ENCODE data around the gene ZNF334.

ZNF334 gene

DNA sequence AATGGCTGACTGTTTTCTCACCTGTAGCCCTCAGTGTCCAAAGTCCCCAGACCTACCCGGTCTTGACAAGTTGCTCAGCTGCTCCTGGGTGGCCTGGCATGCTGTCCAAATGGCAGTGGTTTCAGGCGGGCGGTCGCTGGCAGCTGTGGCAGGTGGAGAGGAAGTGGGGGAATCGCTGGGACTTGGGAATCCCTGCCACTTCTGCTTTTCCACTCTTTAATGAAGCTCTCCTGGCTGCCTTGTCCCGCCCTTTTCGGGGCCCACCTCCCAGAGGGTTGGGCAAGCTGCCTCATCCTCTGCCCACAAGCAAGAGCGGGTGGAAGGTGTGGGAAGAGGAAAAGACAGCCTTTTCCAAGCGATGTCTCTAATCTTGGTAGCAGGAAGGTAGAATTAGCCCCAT lies 37.1 kb upstream of the ZNF334 start, which contains the start of gene OCSTAMP:
Gene OCSTAMP (minus strand): TSS at position 194 of the 400 bp plus-strand sequence. CDS start 94 bp downstream, at position 100.
- H3K4me3 ChIP-seq (ENCODE audit: low read depth, low read length) = no peak within 1 kb of the TSS
- TF ChIP-seq, protein P1, sequence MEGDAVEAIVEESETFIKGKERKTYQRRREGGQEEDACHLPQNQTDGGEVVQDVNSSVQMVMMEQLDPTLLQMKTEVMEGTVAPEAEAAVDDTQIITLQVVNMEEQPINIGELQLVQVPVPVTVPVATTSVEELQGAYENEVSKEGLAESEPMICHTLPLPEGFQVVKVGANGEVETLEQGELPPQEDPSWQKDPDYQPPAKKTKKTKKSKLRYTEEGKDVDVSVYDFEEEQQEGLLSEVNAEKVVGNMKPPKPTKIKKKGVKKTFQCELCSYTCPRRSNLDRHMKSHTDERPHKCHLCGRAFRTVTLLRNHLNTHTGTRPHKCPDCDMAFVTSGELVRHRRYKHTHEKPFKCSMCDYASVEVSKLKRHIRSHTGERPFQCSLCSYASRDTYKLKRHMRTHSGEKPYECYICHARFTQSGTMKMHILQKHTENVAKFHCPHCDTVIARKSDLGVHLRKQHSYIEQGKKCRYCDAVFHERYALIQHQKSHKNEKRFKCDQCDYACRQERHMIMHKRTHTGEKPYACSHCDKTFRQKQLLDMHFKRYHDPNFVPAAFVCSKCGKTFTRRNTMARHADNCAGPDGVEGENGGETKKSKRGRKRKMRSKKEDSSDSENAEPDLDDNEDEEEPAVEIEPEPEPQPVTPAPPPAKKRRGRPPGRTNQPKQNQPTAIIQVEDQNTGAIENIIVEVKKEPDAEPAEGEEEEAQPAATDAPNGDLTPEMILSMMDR (IDR thresholded peaks at IDR 0.05; ENCODE audit: control insufficient read depth, extremely low read depth, insufficient read depth) = no peak
- no peak for DNase-seq (ENCODE audit: low read depth)

DNA sequence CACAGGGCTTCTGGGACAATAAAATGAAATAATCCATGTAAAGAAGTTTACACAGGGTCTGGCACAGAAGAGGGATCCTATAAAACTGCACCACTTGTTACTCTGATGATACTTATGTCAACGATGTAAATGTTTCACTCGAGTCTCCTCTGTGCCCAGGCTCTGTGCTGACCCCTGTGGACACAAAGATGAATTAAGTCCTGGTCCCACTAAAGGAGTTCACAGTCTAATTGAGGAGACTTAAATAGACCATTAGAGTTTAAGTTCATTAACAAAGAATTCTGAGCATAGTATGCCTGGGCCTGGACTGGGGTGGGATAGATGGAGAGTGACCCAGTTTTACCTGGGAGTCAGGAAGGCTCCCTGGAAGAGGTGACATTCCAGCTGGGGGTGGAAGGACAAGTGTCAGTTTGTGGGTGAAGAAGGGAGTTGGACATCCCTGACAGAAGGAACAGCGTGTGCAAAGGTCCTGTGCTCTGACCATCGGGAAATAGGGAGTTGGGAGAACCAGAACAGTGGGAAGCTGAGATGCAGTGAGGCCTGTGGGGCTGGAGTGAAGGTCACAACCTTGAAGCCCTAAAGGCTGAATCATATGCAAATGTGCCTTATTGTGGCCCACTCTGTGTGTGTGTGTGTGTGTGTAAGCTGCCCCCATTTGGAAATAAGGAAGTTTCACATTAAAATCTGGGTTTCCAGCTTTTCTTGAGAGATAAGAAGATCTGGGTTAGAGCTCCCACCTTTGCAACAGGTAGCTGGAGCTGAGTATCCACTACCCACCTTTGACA lies 36.0 kb upstream of the ZNF334 start:
- no peak for DNase-seq (ENCODE audit: low read depth)
- TF ChIP-seq, protein P1 (IDR thresholded peaks at IDR 0.05; ENCODE audit: control insufficient read depth, extremely low read depth, insufficient read depth) = peak; percentile 21; the same call in 1 of the 2 replicates
- H3K4me3 ChIP-seq (ENCODE audit: low read depth, low read length) = no peak overlapping the region

GRCh38 chr20:46548688-46549087 lies 35.3 kb upstream of the ZNF334 start:
- DNase-seq (ENCODE audit: low read depth) = no peak
- TF ChIP-seq, protein P1 (IDR thresholded peaks at IDR 0.05; ENCODE audit: control insufficient read depth, extremely low read depth, insufficient read depth) = no peak

GRCh38 chr20:46547995-46548394 lies 34.6 kb upstream of the ZNF334 start:
- TF ChIP-seq, protein P1 (IDR thresholded peaks at IDR 0.05; ENCODE audit: control insufficient read depth, extremely low read depth, insufficient read depth) = no peak
- H3K4me3 ChIP-seq (ENCODE audit: low read depth, low read length) = no peak overlapping the region
- DNase-seq (ENCODE audit: low read depth) = no peak

More at GRCh38 chr20:46548688-46549087, 35.3 kb upstream of the ZNF334 start:
- no peak overlapping the region for H3K4me3 ChIP-seq (ENCODE audit: low read depth, low read length)

DNA sequence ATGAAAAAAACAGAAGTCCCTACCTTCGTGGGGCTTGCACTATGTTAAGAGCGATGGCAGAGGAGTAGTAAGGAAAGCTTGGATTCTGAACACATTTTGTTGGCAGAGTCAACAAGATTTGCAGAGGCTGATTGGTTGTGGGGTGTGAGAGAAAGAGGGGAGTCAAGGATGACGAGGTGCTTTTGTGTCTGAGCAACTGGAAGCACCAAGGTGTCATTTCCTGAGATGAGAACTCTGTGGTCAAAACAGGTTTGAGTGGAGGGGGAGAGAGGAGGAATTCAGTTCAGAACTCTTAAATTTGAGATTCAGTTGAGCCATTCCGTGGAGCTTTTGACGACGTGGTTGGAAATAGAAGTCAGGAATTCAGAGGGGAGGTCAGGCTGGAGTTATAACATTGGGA lies 33.6 kb upstream of the ZNF334 start:
- TF ChIP-seq, protein P1 (IDR thresholded peaks at IDR 0.05; ENCODE audit: control insufficient read depth, extremely low read depth, insufficient read depth) = no peak
- no peak for DNase-seq (ENCODE audit: low read depth)
- H3K4me3 ChIP-seq (ENCODE audit: low read depth, low read length) = no peak overlapping the region

GRCh38 chr20:46546298-46546697 lies 32.9 kb upstream of the ZNF334 start:
- H3K4me3 ChIP-seq (ENCODE audit: low read depth, low read length) = no peak overlapping the region
- TF ChIP-seq, protein P1 (IDR thresholded peaks at IDR 0.05; ENCODE audit: control insufficient read depth, extremely low read depth, insufficient read depth) = no peak
- DNase-seq (ENCODE audit: low read depth) = no peak

- no peak overlapping the region for H3K4me3 ChIP-seq (ENCODE audit: low read depth, low read length)
- TF ChIP-seq, protein P1 (IDR thresholded peaks at IDR 0.05; ENCODE audit: control insufficient read depth, extremely low read depth, insufficient read depth) = no peak
- DNase-seq (ENCODE audit: low read depth) = no peak
These were observed 32.4 kb upstream of the ZNF334 start for GRCh38 chr20:46545827-46546138.
